ENCODE data around the gene LOC128125822.

Gene LOC128125822

GRCh38 chr6:63573076-63573898 lies 1.0 kb downstream of the LOC128125822 start:
- H3K4me3 ChIP-seq: peak overlapping the region; percentile 59 to 93 (median 74)
- peaks cover 9 to 40% (median 26%) of the 10 kb centered on the region in 6 donors for H3K4me1 ChIP-seq
- WGBS, 5 donors: 0 to 1% (median 0%) methylated on average over 23 to 86 of the region's 86 CpGs
- peak overlapping the region; percentile 94 to 100 (median 100) for H3K27ac ChIP-seq
- no peaks in the 10 kb centered on the region for H3K9me3 ChIP-seq
- TF ChIP-seq POLR2A (IDR thresholded peaks at IDR 0.05) (peak in 2 of 3 donors; percentile 6 to 12), POLR2AphosphoS5 (IDR thresholded peaks at IDR 0.05) (peak; percentile 58 to 84 (median 72)), CTCF (IDR thresholded peaks at IDR 0.05 in 8 of 11, conservative IDR thresholded peaks at IDR 0.05 in 3 of 11) (no peak)
- DNase-seq: peak; percentile 96
- H3K36me3 ChIP-seq: peaks cover 3 to 22% (median 18%) of the 10 kb centered on the region in 6 donors
- no peaks in the 10 kb centered on the region for H3K27me3 ChIP-seq (replicated peaks in 1 of 7)
- intact Hi-C loops (cut with DNase I; ENCODE audit: low total_unique reads): loop anchor here (10.0 kb wide), 1 partner anchor 62 kb away; the partner anchor contains the start of gene PHF3

- H3K27me3 ChIP-seq (replicated peaks in 1 of 7): no peaks in the 10 kb centered on the region
- H3K4me3 ChIP-seq: peak overlapping the region; percentile 59 to 93 (median 74)
- peak overlapping the region; percentile 94 to 100 (median 100) for H3K27ac ChIP-seq
- H3K4me1 ChIP-seq: peaks cover 9 to 40% (median 26%) of the 10 kb centered on the region in 6 donors
- no peak for TF ChIP-seq POLR2A (IDR thresholded peaks at IDR 0.05)
- peak in 10 of 11 experiments; percentile 22 to 65 (median 54) for TF ChIP-seq CTCF (IDR thresholded peaks at IDR 0.05 in 8 of 11, conservative IDR thresholded peaks at IDR 0.05 in 3 of 11)
- DNase-seq: no peak
- H3K9me3 ChIP-seq: no peaks in the 10 kb centered on the region
- H3K36me3 ChIP-seq: peaks cover 3 to 29% (median 22%) of the 10 kb centered on the region in 6 donors
- 11 to 16% (median 13%) methylated on average over 10 of the region's 10 CpGs for WGBS, 5 donors
- intact Hi-C loops (cut with DNase I; ENCODE audit: low total_unique reads): loop anchor here (10.0 kb wide), 1 partner anchor 61 kb away; the partner anchor contains the start of gene PHF3
Observed at GRCh38 chr6:63573899-63574553, 1.7 kb downstream of the LOC128125822 start.

- TF ChIP-seq POLR2AphosphoS5 (IDR thresholded peaks at IDR 0.05) (no peak), CTCF (IDR thresholded peaks at IDR 0.05 in 8 of 11, conservative IDR thresholded peaks at IDR 0.05 in 3 of 11) (no peak), POLR2A (IDR thresholded peaks at IDR 0.05) (no peak)
- H3K27me3 ChIP-seq (replicated peaks in 1 of 7): no peaks in the 10 kb centered on the region
- H3K36me3 ChIP-seq: peaks cover 3 to 34% (median 27%) of the 10 kb centered on the region in 6 donors
- peaks cover 9 to 40% (median 26%) of the 10 kb centered on the region in 6 donors for H3K4me1 ChIP-seq
- DNase-seq: no peak
- peak overlapping the region in 5 of 8 donors; percentile 94 to 100 (median 100) for H3K27ac ChIP-seq
- 72 to 84% (median 78%) methylated on average over 2 of the region's 2 CpGs for WGBS, 5 donors
- intact Hi-C loops (cut with DNase I; ENCODE audit: low total_unique reads): loop anchor here (10.0 kb wide), 1 partner anchor 60 kb away; the partner anchor contains the start of gene PHF3
- H3K4me3 ChIP-seq: peak overlapping the region in 6 of 8 donors; percentile 66 to 93 (median 76)
- no peaks in the 10 kb centered on the region for H3K9me3 ChIP-seq
Observed at GRCh38 chr6:63574554-63574900, 2.2 kb downstream of the LOC128125822 start.

Measured in spleen (tissue), 11 donors.